HG02852 (cell line): ENCODE results near the gene ANKRD44.

Source experiments
- ATAC-seq: cut with Tn5 transposase; IDR thresholded peaks from one replicate; pipeline ENCODE4 v1.9.1; 2021; ENCODE audit warnings: mild to moderate bottlenecking, moderate library complexity; ENCODE audit not compliant: unreplicated experiment

The ANKRD44 gene

DNA sequence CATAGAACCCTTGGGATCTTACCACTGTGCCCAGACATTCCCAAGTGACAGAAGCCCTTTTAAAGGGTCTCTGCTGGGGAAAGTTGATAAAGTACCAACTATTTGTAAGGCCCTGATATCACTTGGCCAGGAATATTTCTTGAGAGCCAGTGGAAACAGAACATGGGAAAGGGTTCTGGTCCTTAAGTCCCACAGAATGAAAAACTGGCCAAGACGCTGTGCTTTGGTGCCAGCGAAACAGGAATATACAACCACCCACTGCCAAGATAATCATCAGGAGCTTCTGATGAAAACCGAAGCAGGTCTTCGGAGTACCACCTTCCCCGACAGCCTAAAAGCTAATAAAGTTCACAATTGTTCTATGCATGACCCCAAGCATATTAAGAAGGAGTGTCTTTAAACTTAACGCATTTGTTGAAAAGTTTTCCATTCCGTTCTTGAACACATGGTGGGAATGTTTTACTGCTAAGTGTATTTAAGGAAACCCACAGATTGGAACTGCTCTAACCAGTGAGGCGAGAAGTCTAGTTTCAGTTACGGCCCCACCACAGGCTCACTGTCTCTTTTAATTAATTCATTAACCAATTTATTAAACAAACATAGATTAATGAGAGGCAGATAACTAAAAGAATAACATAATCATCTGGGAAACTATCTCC is 152.6 kb downstream of the ANKRD44 start:
- ATAC-seq, result no peak

DNA sequence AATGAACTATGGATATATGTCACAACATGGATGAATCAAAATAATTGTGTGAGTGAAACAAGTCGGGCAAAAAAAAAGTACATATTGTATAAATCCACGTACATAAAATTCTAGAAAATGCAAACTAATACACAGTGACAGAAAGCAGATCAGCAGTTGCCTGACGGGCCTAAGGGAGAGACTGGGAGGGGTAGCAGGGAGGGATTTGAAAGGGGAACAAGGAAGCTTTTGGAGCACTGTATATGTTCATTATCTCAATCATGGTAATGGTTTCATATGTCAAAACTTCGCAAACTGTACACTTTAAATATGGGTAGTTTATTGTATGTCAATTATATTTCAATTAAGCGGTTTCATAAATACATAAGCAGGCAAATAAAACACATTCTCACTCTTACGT is 153.8 kb downstream of the ANKRD44 start:
- ATAC-seq, result no peak

DNA sequence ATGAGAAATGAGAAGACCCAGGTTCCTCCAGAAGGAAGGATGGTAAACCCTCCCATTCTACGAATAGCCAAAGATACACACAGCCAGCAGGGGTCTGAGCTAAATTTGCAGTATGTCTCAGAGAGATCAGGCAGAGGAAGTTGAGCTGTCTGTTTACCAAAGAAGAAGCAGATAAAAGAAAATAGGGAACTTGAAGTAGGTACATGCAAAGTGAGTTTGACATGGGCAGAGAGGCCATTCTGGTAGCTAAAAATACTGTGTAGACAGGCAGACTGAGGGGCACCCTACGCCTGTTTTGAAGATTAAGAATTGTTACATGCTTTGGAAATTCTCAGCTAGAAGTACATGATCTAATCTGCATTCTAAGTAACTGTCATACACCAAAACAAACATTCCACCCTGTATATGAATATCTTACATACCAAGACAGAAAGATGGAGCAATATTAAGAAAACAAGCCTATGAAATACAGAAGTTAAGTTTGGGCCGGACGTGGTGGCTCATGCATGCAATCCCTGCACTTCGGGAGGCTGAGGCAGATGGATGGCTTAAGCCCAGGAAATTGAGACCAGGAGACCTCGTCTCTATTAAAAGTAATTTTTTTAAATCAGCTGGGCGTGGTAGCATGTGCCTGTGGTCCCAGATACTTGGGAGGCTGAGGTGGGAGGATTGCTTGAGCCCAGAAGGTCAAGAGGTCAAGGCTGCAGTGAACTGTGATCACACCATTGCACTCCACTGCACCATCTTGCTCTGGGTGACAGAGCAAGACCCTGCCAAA is 157.9 kb downstream of the ANKRD44 start:
- peak; percentile 76 for ATAC-seq

DNA sequence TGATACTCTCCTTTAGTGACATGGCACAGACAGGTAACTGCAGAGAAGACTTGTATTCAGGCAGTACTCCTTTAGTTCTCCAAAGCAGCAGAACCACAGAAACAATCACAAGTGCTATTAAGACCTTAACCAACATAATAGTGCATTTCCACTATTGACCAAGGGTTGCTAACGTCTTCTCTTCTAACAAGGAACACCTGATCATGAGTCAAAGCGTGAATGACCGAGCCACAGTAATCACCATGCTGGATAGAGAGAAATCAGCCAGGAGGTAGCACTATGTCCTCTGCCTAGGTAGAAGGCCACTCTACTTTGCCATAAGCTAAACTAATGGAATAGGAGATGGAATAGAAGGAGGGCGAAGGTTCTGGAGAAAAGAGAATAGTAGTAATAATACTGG is 161.0 kb downstream of the ANKRD44 start:
- ATAC-seq, result no peak

DNA sequence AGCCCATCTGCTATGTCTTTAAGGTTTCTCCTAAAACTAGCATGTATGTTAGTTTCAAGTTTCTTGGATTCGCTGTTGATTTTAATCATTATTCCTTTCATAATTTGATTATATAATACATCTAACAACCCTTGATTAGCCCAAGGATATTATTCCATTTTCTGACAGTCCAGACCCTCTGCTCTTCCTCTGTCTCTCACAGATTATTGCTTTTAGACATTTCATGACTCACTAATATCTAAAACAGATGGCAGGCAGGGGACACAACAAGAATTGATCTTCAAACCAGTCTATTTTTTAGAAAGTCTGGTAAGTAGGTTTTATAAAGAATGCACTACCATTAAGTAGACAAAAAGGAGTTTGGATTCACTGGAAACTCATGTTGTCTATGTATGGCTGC is 162.2 kb downstream of the ANKRD44 start:
- no peak for ATAC-seq

DNA sequence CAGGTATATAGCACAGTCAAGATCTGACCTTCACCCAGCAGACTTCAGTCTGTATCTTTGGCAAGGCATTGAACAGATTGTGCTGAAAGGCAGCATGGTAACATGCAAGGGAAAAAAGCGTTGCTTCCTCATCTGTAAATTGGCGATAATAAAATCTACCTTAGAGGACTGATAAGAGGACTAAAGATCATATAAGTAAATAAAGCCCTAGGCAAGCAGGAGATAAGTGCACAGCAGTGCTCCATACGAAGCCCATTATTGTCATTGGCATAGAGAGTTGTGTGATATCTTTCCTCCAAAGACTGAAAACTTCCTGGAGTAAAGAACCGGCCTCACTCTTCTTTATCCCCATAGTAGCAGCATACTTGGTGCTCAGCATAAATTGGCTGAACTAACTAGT is 162.6 kb downstream of the ANKRD44 start:
- no peak for ATAC-seq

DNA sequence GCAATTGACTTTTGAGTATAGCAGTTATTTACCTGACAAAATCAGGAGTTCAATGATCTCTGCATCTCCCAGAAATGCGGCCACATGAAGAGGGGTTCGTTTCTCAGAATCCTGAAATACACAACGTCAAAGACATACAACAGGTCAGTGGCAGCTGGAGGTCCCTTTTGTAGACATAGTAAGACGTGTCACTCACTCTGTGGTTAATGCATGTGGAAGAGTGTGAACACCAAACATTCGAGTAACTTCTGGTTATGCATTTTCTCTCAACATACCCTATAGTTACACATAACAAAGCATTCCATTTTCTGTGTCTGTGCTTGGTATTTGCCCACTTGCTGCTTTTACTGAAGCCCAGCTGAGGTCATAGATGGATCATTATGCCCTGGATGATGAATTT is 163.6 kb downstream of the ANKRD44 start:
- ATAC-seq, result no peak

DNA sequence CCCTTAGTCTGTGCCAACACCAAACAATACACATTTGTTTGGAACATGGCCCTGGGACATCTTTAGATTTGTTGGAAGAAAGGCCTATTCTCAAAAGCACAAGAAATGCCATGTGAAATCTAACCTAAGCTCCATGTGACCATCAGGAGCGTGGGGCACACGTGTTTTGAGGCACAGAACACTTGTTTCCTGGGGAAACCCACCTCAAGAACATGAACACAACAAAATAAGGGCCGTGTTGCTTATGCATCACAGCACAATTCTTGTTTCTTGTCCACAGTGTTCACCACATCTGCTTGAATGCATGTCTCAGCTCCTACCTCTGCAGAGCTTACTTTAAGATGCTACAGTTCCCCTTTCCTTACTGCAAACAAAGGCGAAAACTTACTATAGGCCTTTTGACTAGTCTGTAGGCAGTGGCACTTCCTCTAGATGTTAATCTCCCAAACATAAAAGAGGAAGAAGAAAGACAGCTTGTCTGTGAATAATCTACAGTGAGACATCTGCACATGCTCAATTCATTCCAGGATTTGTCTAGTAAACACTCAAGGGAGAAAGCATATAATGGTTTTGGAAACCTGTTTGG is 165.0 kb downstream of the ANKRD44 start:
- peak; percentile 91 for ATAC-seq

DNA sequence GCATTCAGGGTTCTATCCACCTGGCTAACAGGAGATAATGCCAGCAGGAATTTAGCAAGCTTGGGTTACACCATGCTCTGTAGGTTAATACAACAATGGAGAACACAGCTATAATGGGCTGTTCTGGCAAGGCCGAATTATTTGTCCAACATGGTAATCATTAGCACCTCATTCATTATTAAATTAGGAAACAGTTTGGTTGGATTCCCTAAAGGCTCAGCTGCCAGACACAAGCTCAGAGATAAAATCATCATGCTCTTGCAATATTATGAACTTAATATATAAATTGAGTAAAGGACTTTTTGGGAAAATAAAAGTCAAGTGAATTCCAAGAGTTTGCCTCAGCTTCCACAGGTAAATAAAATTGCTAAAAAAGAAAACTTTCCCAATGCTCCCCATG is 166.4 kb downstream of the ANKRD44 start:
- no peak for ATAC-seq

DNA sequence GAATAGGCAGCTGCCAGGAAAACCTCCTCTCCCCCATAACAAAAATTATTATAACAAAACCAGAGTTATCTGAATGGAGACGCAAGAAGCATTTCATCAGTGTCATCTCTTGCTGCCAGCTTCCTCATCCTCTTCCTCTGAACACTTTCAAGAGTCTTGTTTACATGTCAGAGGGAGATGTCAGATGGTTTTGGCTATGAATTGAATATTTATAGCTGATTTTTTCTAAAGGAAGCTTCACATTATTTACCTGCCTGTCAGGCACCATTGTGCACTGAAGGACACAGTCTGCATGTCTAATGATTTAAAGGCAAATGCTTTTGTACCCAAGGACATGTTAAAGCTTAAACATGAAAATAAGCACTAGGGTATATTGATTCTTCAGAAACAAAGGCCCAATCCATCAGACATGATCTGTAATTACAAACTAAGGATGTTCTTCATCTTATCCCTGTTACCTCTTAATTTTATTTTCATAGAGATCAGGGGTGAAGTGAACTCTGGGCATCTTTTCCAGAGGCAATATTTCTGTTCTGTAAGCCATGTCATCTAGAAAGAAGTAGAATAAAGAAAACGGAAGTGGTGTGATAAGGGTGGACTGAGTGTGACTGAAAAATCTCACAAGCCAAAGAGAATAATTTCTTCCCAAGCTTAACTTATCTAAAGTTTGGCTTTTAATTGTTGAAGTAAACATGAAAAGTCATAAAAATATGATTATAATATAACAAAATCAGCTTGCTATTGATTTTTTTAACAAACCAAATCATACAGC is 168.7 kb downstream of the ANKRD44 start:
- ATAC-seq, result no peak

DNA sequence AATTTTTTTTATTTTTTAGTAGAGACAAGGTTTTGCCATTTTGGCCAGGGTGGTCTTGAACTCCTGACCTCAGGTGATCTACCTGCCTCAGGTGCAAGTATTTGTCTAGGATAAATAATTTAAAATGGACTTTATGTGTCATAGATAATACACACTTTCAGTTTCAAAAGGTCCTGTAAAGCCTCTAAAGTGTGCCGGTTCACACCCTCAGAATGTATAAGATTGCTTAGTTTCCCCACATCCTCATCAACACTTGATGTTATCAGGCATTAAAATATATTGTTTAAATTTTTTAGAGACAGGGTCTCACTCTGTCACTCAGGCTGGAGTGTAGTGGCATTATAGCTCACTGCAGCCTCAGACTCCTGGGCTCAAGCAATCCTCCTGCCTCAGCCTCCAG is 170.5 kb downstream of the ANKRD44 start:
- ATAC-seq, result no peak

DNA sequence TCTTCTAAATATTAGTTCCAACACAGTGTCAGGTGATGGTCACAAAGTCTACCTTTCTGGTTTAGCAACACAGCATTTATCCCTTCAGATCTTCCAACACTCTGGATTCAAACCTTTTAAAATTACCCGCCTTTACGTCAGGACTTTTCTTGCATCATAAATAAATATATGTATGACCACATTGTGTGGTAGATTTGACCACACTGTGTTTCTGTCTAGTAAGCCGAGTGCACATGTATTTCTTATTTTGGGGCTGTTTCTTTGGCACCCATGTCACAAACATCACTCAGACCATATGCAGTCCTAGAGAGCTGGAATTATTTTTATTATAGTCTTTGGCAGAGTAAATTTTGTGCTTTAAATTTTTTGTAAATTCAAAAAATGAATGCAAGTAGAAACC is 172.1 kb downstream of the ANKRD44 start:
- ATAC-seq, result no peak

DNA sequence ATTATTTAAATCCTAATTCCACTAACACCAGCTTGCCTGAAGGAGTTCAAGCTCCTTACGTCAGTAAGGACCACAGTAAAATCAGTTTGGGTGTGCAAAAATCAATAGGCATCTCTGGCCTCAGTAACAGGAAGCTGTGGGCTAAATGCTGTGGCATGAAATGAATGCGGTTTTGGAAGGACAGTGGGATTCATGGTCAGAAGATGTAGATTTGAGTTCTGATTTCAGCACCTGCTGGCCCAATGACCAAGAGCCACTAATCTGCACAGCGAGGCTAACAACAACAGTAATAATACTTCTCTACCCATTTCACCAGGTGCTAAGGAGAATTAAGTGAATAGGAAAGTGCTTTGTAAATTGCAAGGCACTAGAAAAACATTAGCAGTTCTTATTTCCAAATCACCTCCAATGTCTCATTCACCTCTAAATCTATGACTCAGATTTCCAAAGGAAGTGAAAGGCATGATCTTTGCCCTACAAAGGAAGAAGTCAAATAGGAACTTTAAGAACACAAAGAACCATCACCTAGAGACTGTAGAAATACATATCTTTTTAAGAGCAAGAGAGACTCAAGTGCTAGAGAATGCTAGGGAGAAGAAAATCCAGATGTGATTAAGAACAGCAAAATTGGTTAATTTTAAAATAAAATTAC is 172.6 kb downstream of the ANKRD44 start:
- ATAC-seq, result no peak

DNA sequence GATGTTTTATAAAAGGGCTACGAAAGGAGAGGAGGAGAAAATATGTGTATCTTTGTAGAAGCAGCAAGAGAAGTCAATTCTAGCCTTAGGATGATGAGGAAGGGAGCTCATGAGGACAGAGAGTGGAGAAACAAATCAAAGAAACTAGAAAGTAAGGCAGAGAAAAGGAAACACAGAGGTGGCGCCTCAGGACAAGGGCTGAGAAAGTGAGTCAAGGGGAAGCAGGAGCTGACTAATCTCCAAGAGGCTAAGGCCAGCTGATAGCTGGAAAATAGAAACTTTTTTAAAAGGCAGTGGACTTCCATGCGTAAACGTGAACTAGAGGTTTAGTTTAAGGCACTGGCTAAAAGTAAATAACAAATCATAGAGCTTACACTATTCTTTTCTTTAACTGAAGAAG is 173.3 kb downstream of the ANKRD44 start:
- no peak for ATAC-seq

DNA sequence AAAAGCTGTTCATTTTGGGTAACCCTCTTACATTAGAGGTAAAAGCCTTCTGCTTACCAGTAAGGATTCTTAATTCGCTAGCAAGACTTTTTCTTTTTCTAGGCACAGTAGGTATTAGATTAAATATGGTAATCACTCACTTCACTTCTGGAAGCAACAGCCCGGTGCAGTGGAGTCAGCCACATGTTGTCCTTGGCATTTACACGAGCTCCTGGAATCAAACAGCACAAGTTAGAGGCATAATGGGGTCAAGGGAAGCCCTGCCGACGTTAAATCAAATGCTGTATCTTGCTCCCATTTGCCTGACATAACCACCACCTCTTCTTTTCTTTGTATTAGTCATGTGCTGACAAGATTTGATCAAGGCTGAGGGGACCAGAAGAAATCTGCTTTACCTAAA is 174.1 kb downstream of the ANKRD44 start:
- no peak for ATAC-seq

DNA sequence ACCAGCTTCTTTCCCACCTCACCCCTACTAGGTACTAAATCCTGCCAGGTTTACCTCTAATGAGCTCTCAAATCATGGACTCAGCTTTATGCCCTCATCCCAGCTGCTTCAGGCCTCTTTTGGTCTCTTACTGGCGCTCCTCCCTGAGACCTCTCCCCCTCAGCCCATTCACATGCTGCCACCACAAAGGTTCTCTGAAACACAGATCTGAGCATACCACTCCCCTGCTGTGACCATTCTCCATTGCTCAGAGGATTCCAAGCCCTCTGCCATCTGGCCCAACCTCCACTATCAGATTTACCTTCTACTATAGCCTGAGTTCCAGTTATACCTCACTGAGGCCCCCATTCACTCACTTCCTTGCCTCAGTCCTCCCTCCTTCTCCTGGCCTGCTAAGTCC is 174.8 kb downstream of the ANKRD44 start:
- ATAC-seq, result no peak

DNA sequence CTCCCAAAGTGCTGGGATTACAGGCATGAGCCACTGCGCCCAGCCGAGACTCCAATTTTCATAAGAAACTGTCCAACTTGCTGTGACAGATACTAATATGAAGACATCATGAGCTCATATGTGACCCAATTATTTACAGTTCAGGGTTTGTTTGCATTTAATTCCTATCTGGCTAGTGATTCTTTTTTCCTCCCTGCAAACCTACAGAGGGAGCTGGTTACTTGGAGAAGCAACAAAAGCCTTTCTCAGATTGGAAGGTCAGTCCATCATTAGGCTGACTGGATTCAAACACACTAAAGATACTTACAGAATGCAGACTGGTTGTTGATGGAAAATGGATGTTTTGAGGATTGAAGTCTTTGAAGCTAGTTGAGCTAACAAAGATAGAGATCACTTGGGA is 176.4 kb downstream of the ANKRD44 start:
- ATAC-seq, result no peak

DNA sequence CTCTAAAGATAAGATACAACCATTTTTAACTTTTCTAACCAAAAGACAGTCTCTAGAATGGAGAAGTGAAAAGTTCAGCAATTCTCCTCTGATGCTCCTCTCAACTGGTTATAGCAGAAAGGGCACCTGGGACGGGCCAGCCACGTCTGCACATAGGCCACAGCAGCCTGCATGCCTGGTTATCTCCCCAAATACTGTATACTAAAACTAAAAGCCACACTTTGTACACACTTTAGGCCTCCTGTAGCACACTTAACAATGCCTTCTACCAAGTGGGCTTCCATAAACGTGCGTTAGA is 179.1 kb downstream of the ANKRD44 start:
- peak; percentile 83 for ATAC-seq

DNA sequence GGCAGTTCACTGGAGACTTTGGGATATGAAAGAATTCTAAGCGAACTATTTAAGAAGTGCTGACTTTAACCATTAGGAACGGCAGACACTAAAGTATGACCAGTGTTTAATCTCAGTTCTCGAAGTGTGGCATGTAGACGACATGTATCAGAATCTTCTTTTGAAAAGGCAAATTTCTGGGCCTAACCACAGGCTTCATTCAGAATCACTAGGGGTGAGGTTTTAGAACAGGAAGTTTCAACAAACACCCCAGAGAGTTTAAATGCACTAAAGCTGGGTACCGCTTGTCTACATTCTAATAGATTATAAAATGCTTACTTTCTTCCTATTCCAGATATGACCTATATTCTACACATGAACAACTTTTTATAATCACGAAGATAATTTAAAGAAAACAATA is 180.3 kb downstream of the ANKRD44 start:
- ATAC-seq, result peak; percentile 70

DNA sequence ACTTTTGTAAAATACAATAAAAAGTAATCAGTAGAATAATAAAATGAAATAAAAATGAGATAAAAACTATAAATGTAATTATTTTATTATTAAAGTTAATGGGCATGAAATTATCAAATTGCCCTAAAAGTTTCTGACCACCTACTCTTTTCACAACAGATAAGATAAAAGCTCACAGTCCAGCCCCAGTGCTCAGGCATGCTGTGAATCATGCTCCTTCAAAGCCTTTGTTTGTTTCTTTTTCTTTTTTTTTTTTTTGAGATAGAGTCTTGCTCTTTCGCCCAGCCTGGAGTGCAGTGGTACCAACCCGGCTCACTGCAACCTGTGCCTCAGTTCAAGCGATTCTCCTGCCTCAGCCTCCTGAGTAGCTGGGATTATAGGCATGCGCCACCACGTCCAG is 181.7 kb downstream of the ANKRD44 start:
- no peak for ATAC-seq

DNA sequence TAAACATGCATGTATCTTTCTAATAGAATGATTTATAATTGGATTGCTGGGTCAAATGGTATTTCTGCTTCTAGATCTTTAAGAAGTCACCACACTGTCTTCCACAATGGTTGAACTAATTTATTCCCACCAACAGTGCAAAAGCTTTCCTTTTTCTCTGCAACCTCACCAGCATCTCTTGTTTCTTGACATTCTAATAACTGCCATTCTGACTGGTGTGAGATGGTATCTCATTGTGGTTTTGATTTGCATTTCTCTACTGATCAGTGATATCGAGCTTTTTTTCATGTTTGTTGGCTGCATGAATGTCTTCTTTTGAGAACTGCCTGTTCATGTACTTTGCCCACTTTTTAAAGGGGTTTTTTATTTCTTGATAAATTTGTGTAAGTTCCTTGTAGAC is 182.5 kb downstream of the ANKRD44 start:
- ATAC-seq, result no peak
